OCI-LY7 (cell line): ENCODE data around the gene ZNF780B. TPM values are rescaled to one million over a fixed set of nuclear protein-coding genes. Genes with fewer than 3 reads are reported as not detected.

Source experiments
- BruUV-seq: library from RNA; stranded (reverse); fragments of 400-500 nt; replicated peaks from 2 replicates; lab custom pipeline; 2021; lab: Mats Ljungman, UMichigan
- CTCF ChIA-PET: fragments of 300-600 bp; sonication (Branson Sonifier 250); formaldehyde crosslinking; loops from one replicate; lab custom pipeline; 2022; ENCODE audit warnings: antibody characterized with exemption; ENCODE audit not compliant: unreplicated experiment; lab: Charles Lee
- POLR2A ChIA-PET: fragments of 300-600 bp; sonication (Branson Sonifier 250); formaldehyde crosslinking; loops from one replicate; lab custom pipeline; 2022; ENCODE audit warnings: antibody characterized with exemption; lab: Charles Lee
- DNase-seq: peaks from one replicate; pipeline ENCODE4 v3.0.0-alpha.2; 2015; ENCODE audit warnings: low spot score
- H2AFZ ChIP-seq: fragments of 200-600 bp; sonication (generic), shearing (Covaris generic); 2 replicates; pipeline ENCODE4 v1.6.1; 2014; ENCODE audit warnings: mild to moderate bottlenecking, antibody characterized with exemption, low read length, moderate library complexity
- H3K27ac ChIP-seq: fragments of 200-600 bp; sonication (generic); 2 replicates; pipeline ENCODE4 v1.5.1; 2014; ENCODE audit warnings: mixed run types, low read depth, mild to moderate bottlenecking, moderate library complexity, low read length, inconsistent platforms; ENCODE audit not compliant: poor library complexity, severe bottlenecking
- H3K36me3 ChIP-seq: fragments of 200-600 bp; sonication (generic); 2 replicates; pipeline ENCODE4 v1.6.1; 2014; ENCODE audit warnings: mild to moderate bottlenecking, antibody characterized with exemption, low read length, moderate library complexity, mixed read lengths; ENCODE audit not compliant: insufficient read depth
- H3K4me1 ChIP-seq: fragments of 200-600 bp; sonication (generic); 2 replicates; pipeline ENCODE4 v1.5.1; 2014; ENCODE audit warnings: mild to moderate bottlenecking, low read length; ENCODE audit not compliant: insufficient read depth, poor library complexity, severe bottlenecking
- H3K4me2 ChIP-seq: fragments of 200-600 bp; sonication (generic); 2 replicates; pipeline ENCODE4 v1.6.1; 2014; ENCODE audit warnings: mild to moderate bottlenecking, low read length
- H3K4me3 ChIP-seq: fragments of 200-600 bp; sonication (generic); 2 replicates; pipeline ENCODE4 v1.5.1; 2014; ENCODE audit warnings: mild to moderate bottlenecking, low read depth, low read length; ENCODE audit not compliant: poor library complexity, severe bottlenecking
- H3K79me2 ChIP-seq: fragments of 200-600 bp; sonication (generic); 2 replicates; pipeline ENCODE4 v1.6.1; 2016; ENCODE audit warnings: low read depth, mild to moderate bottlenecking, low read length, moderate library complexity, mixed read lengths; ENCODE audit not compliant: insufficient read depth
- H3K9me2 ChIP-seq: fragments of 200-600 bp; sonication (generic); 2 replicates; pipeline ENCODE4 v1.6.1; 2016; ENCODE audit warnings: mild to moderate bottlenecking, low read length, mixed read lengths; ENCODE audit not compliant: insufficient read depth
- H3K9me3 ChIP-seq: fragments of 200-600 bp; sonication (generic); 2 replicates; pipeline ENCODE4 v1.6.1; 2014; ENCODE audit warnings: mild to moderate bottlenecking, mixed run types, low read length, mixed read lengths
- H4K20me1 ChIP-seq: fragments of 200-600 bp; sonication (generic); 2 replicates; pipeline ENCODE4 v1.6.1; 2014; ENCODE audit warnings: mild to moderate bottlenecking, antibody characterized with exemption, low read length, moderate library complexity, mixed read lengths; ENCODE audit not compliant: insufficient read depth
- CTCF ChIP-seq: fragments of 200-600 bp; sonication (generic); conservative IDR thresholded peaks from 2 replicates; pipeline ENCODE4 v1.5.1; 2014; ENCODE audit warnings: mild to moderate bottlenecking, antibody characterized with exemption, low read length, moderate library complexity, mixed read lengths
- EZH2phosphoT487 ChIP-seq: fragments of 200-600 bp; sonication (generic); IDR thresholded peaks from 2 replicates; pipeline ENCODE4 v1.6.1; 2018; ENCODE audit warnings: low read depth, borderline replicate concordance, mild to moderate bottlenecking, mixed run types, antibody characterized with exemption, low read length, moderate library complexity, mixed read lengths
- intact Hi-C: fragments of 100-400 bp; cut with micrococcal nuclease; formaldehyde crosslinking; loops from one replicate; pipeline ENCODE4 v1.10.0; 2022; ENCODE audit not compliant: unreplicated experiment
- total RNA-seq, 2 experiments: library from RNA; depleted of rRNA in 1 of 2; stranded (reverse); fragments of >200 nt in 1 of 2; shearing (Covaris generic) in 1 of 2; gene quantifications; 2 replicates each; pipeline ENCODE4 v1.2.3, GENCODE V29; 2014 to 2022

ZNF780B gene
- total RNA-seq, 2 experiments from 2014 or later, result 27.5 to 27.9 TPM

GRCh38 chr19:39986643-39987042, 69.4 kb downstream of the ZNF780B start:
- Histone ChIP-seq H3K9me3 (peaks cover 54% of the 10 kb centered on the region), H2AFZ (no peak overlapping the region), H3K4me2 (no peak overlapping the region), H3K36me3 (peaks cover 33% of the 10 kb centered on the region), H3K9me2 (no peaks in the 10 kb centered on the region), H3K4me3 (no peak overlapping the region), H3K27ac (no peak overlapping the region), H3K4me1 (no peaks in the 10 kb centered on the region), H3K79me2 (peaks cover 11% of the 10 kb centered on the region; the same call in 1 of the 2 replicates), H4K20me1 (no peaks in the 10 kb centered on the region)
- BruUV-seq, result no TSS peak
- ChIA-PET POLR2A (no interaction called here), CTCF (no interaction called here)
- intact Hi-C loops, result no loop called here
- no peak for DNase-seq
- no peak for TF ChIP-seq CTCF
- no peak for TF ChIP-seq EZH2phosphoT487

GRCh38 chr19:39983695-39984300, 72.2 kb downstream of the ZNF780B start:
- Histone ChIP-seq H3K4me1 (no peaks in the 10 kb centered on the region), H4K20me1 (no peaks in the 10 kb centered on the region), H3K4me3 (no peak overlapping the region), H3K9me2 (no peaks in the 10 kb centered on the region), H3K27ac (no peak overlapping the region), H2AFZ (no peak overlapping the region), H3K9me3 (peaks cover 54% of the 10 kb centered on the region), H3K36me3 (peaks cover 61% of the 10 kb centered on the region), H3K79me2 (peaks cover 11% of the 10 kb centered on the region; the same call in 1 of the 2 replicates), H3K4me2 (no peak overlapping the region)
- POLR2A ChIA-PET, result interaction anchor here (0.7 kb wide), 1 partner anchor 520 kb away, joined by 4 read pairs; no protein-coding TSS in a partner anchor
- no peak for DNase-seq
- TF ChIP-seq EZH2phosphoT487 (no peak), CTCF (no peak)
- intact Hi-C loops, result no loop called here
- CTCF ChIA-PET, result no interaction called here
- BruUV-seq, result no TSS peak

GRCh38 chr19:39982883-39983282, 73.1 kb downstream of the ZNF780B start:
- CTCF ChIA-PET, result no interaction called here
- no peak for DNase-seq
- peaks cover 11% of the 10 kb centered on the region; the same call in 1 of the 2 replicates for H3K79me2 ChIP-seq
- no TSS peak for BruUV-seq
- no peak overlapping the region for H2AFZ ChIP-seq
- POLR2A ChIA-PET, result no interaction called here
- no peaks in the 10 kb centered on the region for H4K20me1 ChIP-seq
- H3K4me2 ChIP-seq, result no peak overlapping the region
- no peak for TF ChIP-seq CTCF
- no peak for TF ChIP-seq EZH2phosphoT487
- H3K9me2 ChIP-seq, result no peaks in the 10 kb centered on the region
- peaks cover 70% of the 10 kb centered on the region for H3K36me3 ChIP-seq
- intact Hi-C loops, result no loop called here
- H3K4me1 ChIP-seq, result no peaks in the 10 kb centered on the region
- H3K27ac ChIP-seq, result no peak overlapping the region
- peaks cover 52% of the 10 kb centered on the region for H3K9me3 ChIP-seq
- H3K4me3 ChIP-seq, result no peak overlapping the region
